GM12801 (cell line): ENCODE results near the gene DYRK1A.

ENCODE experiments used
- TF ChIP-seq, protein P1 (sequence below): IDR thresholded peaks from one replicate; pipeline ENCODE4 v1.5.1; 2011; ENCODE audit warnings: control low read depth; ENCODE audit not compliant: insufficient read length; ENCODE audit errors: extremely low read depth

DYRK1A gene

DNA sequence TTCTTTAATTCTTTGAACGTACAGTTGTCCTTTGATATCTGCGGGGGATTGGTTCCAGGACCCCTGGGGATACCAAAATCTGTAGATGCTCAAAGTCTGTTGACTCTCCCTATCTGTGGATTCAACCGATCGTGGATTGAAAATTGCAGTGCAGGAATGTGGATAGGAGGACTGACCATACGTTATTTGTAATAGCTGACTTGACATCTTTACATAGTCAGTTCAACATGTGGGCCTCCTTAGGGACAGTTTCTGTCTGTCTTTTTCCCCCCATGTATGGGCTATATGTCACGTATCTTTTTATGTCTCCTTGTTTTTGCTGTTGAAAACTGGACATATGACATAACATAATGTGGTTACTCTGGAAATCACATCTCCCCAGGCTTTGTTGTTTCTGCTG, 204.9 kb downstream of the DYRK1A start:
- TF ChIP-seq, protein P1, sequence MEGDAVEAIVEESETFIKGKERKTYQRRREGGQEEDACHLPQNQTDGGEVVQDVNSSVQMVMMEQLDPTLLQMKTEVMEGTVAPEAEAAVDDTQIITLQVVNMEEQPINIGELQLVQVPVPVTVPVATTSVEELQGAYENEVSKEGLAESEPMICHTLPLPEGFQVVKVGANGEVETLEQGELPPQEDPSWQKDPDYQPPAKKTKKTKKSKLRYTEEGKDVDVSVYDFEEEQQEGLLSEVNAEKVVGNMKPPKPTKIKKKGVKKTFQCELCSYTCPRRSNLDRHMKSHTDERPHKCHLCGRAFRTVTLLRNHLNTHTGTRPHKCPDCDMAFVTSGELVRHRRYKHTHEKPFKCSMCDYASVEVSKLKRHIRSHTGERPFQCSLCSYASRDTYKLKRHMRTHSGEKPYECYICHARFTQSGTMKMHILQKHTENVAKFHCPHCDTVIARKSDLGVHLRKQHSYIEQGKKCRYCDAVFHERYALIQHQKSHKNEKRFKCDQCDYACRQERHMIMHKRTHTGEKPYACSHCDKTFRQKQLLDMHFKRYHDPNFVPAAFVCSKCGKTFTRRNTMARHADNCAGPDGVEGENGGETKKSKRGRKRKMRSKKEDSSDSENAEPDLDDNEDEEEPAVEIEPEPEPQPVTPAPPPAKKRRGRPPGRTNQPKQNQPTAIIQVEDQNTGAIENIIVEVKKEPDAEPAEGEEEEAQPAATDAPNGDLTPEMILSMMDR: no peak

DNA sequence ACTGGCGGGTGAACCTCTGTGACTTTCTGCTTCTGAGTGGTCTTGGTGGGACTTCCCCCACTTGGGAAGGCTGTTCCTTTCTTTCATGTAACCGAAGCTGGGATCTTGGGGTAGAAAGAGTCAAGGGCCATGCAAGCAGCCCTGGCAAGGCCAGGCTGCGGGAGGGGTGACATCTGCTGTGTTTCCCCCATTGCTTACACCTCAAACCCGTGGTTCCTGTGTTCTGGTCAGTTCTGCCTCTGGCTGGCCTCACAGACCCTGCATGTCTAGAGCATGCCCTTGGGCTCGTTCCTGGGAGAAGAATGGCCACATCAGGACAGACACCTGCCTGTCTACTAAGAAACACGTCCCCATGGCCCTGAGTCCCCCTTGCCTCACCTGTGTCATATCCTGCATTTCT, 207.7 kb downstream of the DYRK1A start:
- TF ChIP-seq, protein P1: no peak

DNA sequence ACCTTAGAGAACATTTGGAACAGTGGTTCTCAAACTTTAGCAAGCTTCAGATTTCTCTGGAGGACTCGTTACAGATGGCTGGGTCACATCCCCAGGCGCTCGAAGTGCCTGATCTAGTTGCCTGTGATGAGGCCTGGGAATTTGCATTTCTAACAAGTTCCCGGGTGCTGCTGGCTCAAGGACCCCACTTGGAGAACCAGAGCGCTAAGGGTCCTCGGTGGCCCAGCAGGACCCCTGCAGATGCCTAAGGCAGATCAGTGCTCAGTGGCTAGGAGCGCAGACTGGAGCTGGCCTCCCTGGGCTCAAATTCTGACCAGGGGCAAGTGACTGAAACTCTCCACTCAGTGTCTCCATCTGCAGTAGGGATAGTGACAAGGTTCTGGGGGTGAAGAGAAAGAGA, 208.2 kb downstream of the DYRK1A start:
- TF ChIP-seq, protein P1: no peak

DNA sequence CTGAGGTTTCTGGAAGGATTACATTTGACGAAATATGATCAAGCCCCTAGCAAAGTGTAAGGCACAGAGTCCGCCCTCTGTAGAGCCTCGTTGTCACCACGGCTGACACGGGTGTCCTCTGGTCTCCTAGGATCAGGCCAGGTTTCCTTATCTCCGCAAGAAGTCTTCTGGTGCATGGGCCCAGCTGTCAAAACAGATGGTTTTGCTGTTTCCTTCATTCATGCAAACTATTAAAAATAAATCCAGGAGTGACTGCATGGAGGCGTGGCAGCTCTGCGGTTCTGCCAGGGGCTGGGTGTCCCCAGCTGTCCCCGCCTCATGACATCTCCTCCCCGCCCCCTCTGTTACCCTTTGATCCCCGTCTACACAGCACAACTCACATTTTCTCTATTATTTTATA, 209.0 kb downstream of the DYRK1A start:
- TF ChIP-seq, protein P1: no peak
